GM19240 (cell line): ENCODE measurements around the gene OXA1L.
"Not testable (repeated sequence)": the region's sequence is repeated elsewhere in the genome, so short reads cannot be mapped to it uniquely, and the experiment has no call there.

Experiments used
- DNase-seq: peaks from one replicate; pipeline ENCODE4 v3.0.0; 2011; ENCODE audit warnings: low spot score; ENCODE audit not compliant: insufficient read length

The OXA1L gene

DNA sequence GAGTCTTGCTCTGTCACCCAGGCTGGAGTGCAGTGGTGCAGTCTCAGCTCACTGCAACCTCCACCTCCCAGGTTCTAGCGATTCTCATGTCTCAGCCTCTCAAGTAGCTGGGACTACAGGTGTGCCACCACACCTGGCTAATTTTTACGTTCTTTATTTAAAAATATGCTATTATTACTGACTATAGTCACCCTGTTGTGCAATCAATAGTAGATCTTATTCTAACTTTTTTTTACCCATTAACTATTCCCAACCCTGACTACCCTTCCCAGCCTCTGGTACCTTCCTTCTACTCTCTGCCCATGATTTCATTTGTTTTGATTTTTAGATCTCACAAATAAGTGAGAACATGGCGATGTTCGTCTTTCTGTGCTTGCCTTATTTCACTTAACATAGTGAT lies 2.5 kb downstream of the OXA1L start:
- DNase-seq = no peak

- DNase-seq = no peak
These were observed 2.9 kb downstream of the OXA1L start for GRCh38 chr14:22769369-22769768.

DNA sequence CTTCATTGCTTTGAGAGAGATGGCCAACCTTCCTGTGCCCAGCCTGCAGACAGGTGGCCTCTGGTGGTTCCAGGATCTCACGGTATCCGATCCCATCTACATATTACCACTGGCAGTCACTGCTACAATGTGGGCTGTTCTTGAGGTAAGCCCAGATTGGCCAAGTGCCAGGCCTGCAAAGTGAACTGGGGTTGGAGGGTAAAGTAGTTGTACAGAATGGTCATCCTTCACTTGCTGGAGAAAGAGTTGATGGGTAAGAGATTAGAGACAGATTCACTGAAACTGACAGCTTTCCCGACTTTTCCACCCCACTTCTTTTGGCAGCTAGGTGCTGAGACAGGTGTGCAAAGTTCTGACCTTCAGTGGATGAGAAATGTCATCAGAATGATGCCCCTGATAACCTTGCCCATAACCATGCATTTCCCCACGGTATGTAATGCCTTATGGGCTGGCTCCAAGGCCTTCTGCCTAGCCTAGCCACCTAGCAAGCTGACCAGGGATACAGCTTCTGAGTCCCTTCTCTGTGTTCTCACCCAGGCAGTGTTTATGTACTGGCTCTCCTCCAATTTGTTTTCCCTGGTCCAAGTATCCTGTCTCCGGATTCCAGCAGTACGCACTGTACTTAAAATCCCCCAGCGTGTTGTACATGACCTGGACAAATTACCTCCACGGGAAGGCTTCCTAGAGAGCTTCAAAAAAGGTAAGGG lies 4.1 kb downstream of the OXA1L start:
- DNase-seq = no peak

- DNase-seq = no peak
These were observed 6.2 kb downstream of the OXA1L start for GRCh38 chr14:22772725-22773124.

GRCh38 chr14:22773162-22774010 lies 6.9 kb downstream of the OXA1L start:
- DNase-seq = no peak

- DNase-seq = no peak
These were observed 7.7 kb downstream of the OXA1L start for GRCh38 chr14:22774011-22774706.

GRCh38 chr14:22776215-22776614 lies 9.7 kb downstream of the OXA1L start:
- no peak for DNase-seq

- DNase-seq = not testable (repeated sequence)
These were observed 10.4 kb downstream of the OXA1L start for GRCh38 chr14:22776849-22777248.

DNA sequence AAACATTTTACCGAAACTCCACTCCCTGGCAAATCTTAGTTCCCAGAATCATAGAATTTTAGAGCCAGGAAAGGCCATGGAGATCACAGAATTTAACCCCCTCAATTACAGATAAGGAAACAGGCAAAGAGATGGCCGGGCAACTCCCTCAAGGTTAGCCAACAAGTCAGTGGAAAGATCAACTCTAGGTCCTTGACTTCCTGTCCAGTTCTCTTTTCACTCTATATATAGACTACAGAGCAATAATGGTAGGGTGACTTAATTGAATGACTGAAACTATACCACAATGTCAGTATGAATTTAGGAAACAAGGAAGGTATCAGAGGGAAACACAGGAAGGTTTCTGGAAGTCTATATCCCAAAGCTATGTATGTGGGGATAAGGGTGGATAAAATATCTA lies 11.6 kb downstream of the OXA1L start:
- DNase-seq = no peak

DNA sequence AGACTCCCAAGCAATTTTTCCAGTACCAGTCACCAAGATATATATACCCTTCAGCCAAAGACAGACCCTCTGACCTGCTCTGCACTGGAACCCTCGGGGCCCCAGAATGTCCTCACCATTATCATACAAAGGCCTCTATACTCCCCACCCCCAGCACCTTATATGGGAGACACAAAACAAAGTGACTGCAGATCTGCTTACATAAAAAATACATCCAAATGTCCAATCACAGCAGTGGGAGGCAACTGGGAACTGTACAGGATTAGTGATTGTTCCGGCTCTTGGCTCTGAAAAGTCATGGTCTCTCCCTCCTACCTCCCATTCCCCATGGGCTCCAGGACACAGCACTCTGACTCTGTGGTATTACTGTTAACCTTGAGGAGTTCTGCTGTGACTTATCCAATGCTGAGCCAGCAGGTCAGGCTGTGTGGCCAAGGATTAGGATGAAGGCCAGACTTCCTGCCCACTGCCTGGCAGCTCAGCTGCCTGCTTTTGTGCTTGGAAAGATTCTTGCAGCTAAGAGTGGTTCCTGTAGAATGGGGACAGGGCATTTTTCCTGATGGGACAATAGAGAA lies 13.7 kb downstream of the OXA1L start:
- no peak for DNase-seq

GRCh38 chr14:22780941-22781300 lies 14.4 kb downstream of the OXA1L start:
- DNase-seq = no peak

DNA sequence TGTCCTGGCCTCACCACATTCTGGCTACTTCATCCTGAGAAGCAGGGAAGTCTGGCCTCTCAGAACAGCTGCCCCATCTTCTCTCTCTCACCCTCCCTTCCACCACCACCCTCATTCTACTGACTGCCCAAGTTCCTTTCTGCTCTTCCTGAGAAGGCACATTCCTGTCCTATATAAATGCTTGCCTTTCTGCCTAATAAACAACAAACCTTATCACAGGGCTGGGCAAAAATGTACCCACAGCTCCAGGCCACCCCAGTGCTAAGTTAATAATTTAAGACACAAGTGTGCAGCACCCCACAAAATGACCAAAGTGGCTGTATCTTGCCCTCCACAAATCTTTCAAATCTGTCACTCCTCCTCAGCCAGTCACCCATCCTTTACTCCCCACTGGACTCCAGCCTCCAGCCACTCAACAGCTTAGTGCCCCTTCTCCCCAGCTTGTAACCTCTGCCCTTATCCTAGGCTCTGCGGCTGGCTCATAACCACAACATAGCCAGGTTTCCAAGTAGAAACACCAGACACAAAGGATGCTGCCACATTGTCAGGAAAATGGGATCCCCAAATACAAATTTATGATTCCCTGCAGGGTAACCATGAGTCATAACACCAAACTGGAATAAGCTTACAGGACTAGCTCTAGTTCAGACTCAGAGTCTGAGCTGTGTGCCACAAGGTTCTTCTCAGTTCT lies 15.0 kb downstream of the OXA1L start:
- DNase-seq = no peak

GRCh38 chr14:22786685-22787084 lies 20.2 kb downstream of the OXA1L start:
- DNase-seq = no peak

GRCh38 chr14:22791301-22791700 lies 24.8 kb downstream of the OXA1L start:
- DNase-seq = no peak

- no peak for DNase-seq
These were observed 25.7 kb downstream of the OXA1L start for GRCh38 chr14:22792158-22792557.

DNA sequence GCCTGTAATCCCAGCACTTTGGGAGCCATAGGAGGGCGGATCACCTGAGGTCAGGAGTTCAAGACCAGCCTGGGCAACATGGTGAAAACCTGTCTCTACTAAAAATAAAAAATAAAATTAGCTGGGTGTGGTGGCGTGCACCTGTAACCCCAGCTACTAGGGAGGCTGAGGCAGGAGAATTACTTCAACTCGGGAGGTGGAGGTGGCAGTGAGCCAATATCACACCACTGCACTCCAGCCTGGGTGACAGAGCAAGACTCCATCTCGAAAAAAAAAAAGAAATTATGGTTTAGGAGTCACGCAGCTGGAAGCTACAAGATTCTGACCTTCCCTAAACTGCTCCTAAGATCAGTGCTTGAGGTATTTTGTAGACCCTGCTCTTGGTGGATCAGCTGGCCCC lies 27.1 kb downstream of the OXA1L start:
- not testable (repeated sequence) for DNase-seq

- DNase-seq = no peak
These were observed 27.5 kb downstream of the OXA1L start for GRCh38 chr14:22793976-22794375.

DNA sequence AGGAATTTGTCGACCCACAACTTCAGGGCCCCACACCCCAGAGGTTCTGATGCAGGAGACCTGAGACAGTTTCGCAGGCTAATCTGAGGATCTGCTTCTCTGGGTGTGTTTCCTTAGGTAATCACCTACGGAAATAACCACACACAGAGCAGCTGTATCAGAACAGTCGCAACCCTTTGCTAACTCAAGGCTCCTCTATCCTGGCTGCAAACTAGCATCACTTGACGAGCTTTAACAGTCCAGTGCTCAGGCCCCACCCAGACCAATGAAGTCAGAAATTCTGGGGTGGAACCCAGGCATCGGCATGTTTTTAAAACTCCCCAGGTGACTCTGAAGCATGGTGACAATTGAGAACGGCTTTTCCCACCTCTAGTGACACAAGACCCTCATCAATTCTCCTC lies 28.1 kb downstream of the OXA1L start:
- no peak for DNase-seq

- no peak for DNase-seq
These were observed 29.7 kb downstream of the OXA1L start for GRCh38 chr14:22796087-22796707.

DNA sequence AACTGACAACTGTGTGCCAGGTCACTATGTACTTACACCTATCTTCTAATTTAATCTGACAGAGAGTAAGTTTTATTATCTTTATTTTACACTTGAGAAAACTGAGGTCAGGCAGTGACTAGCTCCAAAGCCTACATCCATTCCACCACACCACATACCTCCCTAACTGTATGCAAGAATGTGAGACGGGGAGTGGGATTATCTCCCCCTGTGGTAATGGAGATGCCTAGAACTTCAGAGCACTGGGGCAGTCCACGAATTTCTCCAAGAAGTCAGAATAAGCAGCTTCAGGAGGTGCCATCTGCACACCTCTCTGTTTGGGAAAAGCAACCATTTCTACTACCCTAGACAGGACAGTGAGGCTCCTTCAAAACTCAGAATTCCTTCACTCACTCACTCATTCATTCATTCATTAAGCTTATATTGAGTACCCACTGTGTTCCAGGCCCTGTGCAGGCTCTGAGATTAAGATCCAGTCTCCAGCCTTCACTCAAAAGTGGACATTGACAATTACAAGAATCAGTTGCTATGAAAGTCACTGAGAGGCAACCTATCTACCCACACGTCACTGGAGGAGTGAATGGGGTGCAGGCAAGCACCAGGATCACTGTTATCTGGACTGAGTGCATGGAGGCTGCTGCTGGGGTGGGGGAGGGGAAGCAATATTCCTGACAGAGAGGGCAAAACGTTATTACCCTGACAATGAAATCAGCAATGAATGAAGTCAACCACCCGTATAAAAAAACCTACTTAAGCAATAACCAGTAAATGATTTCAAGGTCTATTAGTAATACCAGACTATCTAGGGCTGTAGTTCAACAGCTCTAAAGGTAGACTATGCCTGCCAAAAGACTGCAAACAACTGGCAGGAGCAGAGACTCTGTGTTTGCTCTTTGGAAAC lies 30.8 kb downstream of the OXA1L start:
- no peak for DNase-seq
